Measurements from ENCODE around the gene C2CD4D.

DNA sequence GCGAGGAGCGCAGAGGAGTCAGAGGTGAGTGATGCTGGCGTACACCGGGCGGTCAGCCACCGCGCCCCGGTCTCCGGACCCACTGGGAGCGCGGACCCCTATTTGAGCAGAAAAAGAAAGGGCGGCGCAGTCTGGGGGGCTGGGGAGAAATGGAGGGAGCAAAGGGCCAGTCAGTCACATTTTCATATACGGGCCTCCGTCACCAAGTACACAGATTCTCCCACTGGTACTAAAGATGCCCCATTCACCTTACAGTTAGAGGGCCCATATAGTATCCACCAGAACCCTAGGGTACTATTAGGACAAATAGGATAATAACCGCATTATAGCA lies 573 bp downstream of the C2CD4D start:
- TF ChIP-seq, protein P1, sequence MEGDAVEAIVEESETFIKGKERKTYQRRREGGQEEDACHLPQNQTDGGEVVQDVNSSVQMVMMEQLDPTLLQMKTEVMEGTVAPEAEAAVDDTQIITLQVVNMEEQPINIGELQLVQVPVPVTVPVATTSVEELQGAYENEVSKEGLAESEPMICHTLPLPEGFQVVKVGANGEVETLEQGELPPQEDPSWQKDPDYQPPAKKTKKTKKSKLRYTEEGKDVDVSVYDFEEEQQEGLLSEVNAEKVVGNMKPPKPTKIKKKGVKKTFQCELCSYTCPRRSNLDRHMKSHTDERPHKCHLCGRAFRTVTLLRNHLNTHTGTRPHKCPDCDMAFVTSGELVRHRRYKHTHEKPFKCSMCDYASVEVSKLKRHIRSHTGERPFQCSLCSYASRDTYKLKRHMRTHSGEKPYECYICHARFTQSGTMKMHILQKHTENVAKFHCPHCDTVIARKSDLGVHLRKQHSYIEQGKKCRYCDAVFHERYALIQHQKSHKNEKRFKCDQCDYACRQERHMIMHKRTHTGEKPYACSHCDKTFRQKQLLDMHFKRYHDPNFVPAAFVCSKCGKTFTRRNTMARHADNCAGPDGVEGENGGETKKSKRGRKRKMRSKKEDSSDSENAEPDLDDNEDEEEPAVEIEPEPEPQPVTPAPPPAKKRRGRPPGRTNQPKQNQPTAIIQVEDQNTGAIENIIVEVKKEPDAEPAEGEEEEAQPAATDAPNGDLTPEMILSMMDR (IDR thresholded peaks at IDR 0.05), result no peak
- TF ChIP-seq POLR2A (IDR thresholded peaks at IDR 0.05), result no peak
